Measurements from ENCODE around the gene C1orf122. TPM values are rescaled to one million over a fixed set of nuclear protein-coding genes. Genes with fewer than 3 reads are reported as not detected.

Gene C1orf122
- total and polyA plus RNA-seq, 2 of the 8 experiments (the other 6 are each of a cell fraction or from before 2014, with no cell fraction given): 32.1 to 36.9 TPM

DNA sequence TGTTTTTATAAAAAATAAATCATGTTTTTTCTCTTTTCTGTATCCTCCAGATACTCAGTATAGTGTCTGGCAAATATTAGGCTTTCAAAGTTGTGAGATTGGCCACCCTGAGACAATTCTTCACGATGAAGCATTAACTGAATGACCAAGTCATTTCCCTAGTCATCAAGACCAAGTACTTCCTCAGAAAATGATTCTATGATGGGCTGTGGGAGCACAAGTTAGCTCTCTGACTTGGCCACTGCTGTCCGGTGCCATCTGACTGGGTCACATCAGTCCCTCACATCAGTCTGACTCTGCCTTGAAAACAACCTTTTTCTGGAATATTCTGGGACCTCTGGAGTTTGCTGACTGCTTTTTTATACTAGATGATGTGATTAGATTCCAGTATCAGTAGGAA, 13.9 kb downstream of the C1orf122 start:
- CTCF ChIA-PET (ENCODE audit: partially characterized antibody): no interaction called here
- Histone ChIP-seq H3K23me2 (ENCODE audit: low read depth, low read length) (no peaks in the 10 kb centered on the region), H2BK120ac (replicated peaks; ENCODE audit: low read depth, low read length) (no peak overlapping the region), H4K5ac (ENCODE audit: insufficient read length, low read depth, low read length) (no peak overlapping the region), H3K27ac (ENCODE audit: low read depth, low read length) (no peak overlapping the region), H3K14ac (ENCODE audit: insufficient read length) (no peak overlapping the region), H3K79me2 (ENCODE audit: control insufficient read depth in 1 of 2, insufficient read depth in 2 of 2, low read length in 2 of 2) (no peaks in the 10 kb centered on the region), H3K36me3 (ENCODE audit: control insufficient read depth in 2 of 4, insufficient read depth in 4 of 4, low read length in 3 of 4) (peaks cover 12 to 30% (median 27%) of the 10 kb centered on the region in 4 experiments), H3K79me1 (ENCODE audit: low read depth, low read length) (no peaks in the 10 kb centered on the region), H2BK15ac (ENCODE audit: low read length) (no peak overlapping the region), H3K27me3 (replicated peaks in 1 of 4; ENCODE audit: control insufficient read depth in 3 of 4, extremely low read depth in 1 of 4, insufficient read depth in 3 of 4, low read length in 3 of 4) (no peaks in the 10 kb centered on the region), H2BK5ac (ENCODE audit: low read depth, low read length) (no peak overlapping the region), H2AFZ (ENCODE audit: low read length) (no peak overlapping the region), H3K4me3 (ENCODE audit: extremely low read depth in 1 of 4, insufficient read depth in 2 of 4, low read depth in 3 of 4, low read length in 4 of 4) (no peak overlapping the region), H4K8ac (ENCODE audit: extremely low read depth, insufficient read depth, low read length) (no peak overlapping the region), H2AK5ac (ENCODE audit: low read depth, low read length) (no peak overlapping the region), H3K18ac (ENCODE audit: extremely low read depth, low read length) (no peak overlapping the region), H3K9ac (replicated peaks in 1 of 4; ENCODE audit: extremely low read depth in 1 of 4, low read depth in 3 of 4, low read length in 3 of 4) (no peak overlapping the region), H3K4ac (replicated peaks; ENCODE audit: insufficient read length, low read depth, low read length) (no peak overlapping the region), H2BK20ac (ENCODE audit: low read length) (no peak overlapping the region), H2BK12ac (ENCODE audit: low read depth, low read length) (no peak overlapping the region), H3K56ac (replicated peaks; ENCODE audit: insufficient read length, low read depth, low read length) (no peak overlapping the region), H3K4me1 (replicated peaks in 1 of 4; ENCODE audit: control insufficient read depth in 3 of 4, insufficient read depth in 4 of 4, low read length in 3 of 4) (no peaks in the 10 kb centered on the region), H4K20me1 (replicated peaks in 1 of 2; ENCODE audit: control insufficient read depth in 1 of 2, insufficient read depth in 2 of 2, low read length in 2 of 2) (no peaks in the 10 kb centered on the region), H4K91ac (replicated peaks; ENCODE audit: insufficient read length, low read length) (no peak overlapping the region), H3K23ac (ENCODE audit: insufficient read length) (no peak overlapping the region), H3K9me3 (ENCODE audit: insufficient read depth in 2 of 2, low read depth in 1 of 2, low read length in 1 of 2) (no peaks in the 10 kb centered on the region), H3K4me2 (ENCODE audit: insufficient read depth in 1 of 2, low read depth in 2 of 2, low read length in 2 of 2) (no peak overlapping the region)
- no peak for TF ChIP-seq BACH1 (IDR thresholded peaks at IDR 0.05; ENCODE audit: low read length)
- no peak for TF ChIP-seq CEBPB (IDR thresholded peaks at IDR 0.05; ENCODE audit: low read depth, low read length)
- no peak for TF ChIP-seq BCL11A (IDR thresholded peaks at IDR 0.05; ENCODE audit: low read depth in 2 of 2, low read length in 2 of 2)
- no peak for TF ChIP-seq YY1 (IDR thresholded peaks at IDR 0.05; ENCODE audit: low read depth, low read length)
- POLR2A ChIA-PET (ENCODE audit: partially characterized antibody): interaction anchor here (2.7 kb wide), 1 partner anchor 13 kb away, joined by 8 read pairs; the partner anchor contains the start of genes C1orf122 and YRDC
- 90% methylated on average over 2 of the region's 2 CpGs; no CpG with 5 or more reads in 1 of the 2 experiments for WGBS, 2 experiments (ENCODE audit: extremely low coverage in 1 of 2, insufficient coverage in 1 of 2, insufficient read length in 1 of 2, insufficient replicate concordance in 2 of 2, low coverage in 1 of 2, low lambda C conversion rate in 2 of 2, missing lambda C conversion rate in 1 of 2)
- FAIRE-seq (no peak), DNase-seq (ENCODE audit: low read depth in 1 of 2, low spot score in 2 of 2) (no peak)
